ENCODE data around the gene NPHP3.

The NPHP3 gene

GRCh38 chr3:132660811-132661070 lies 61.5 kb downstream of the NPHP3 start:
- TF ChIP-seq CTCF (IDR thresholded peaks at IDR 0.05; ENCODE audit: low read depth, low read length), result no peak
- no peak for DNase-seq
- H3K4me1 ChIP-seq, result no peaks in the 10 kb centered on the region
- no peaks in the 10 kb centered on the region for H3K27me3 ChIP-seq
- no peaks in the 10 kb centered on the region for H3K9me3 ChIP-seq
- peak overlapping the region; percentile 97 for H3K4me3 ChIP-seq (ENCODE audit: low read depth, low read length)
- no peaks in the 10 kb centered on the region; the same call in 1 of the 2 replicates for H3K36me3 ChIP-seq

- Histone ChIP-seq H3K4me3 (ENCODE audit: low read depth, low read length) (peak within 1 kb of the TSS; percentile 97), H3K36me3 (no peaks in the 10 kb centered on the region; the same call in 1 of the 2 replicates), H3K9me3 (no peaks in the 10 kb centered on the region), H3K27me3 (no peaks in the 10 kb centered on the region), H3K4me1 (no peaks in the 10 kb centered on the region)
- no peak for TF ChIP-seq CTCF (IDR thresholded peaks at IDR 0.05; ENCODE audit: low read depth, low read length)
- peak; percentile 73 for DNase-seq
Measured at GRCh38 chr3:132660052-132660810, 62.0 kb downstream of the NPHP3 start, which contains the start of gene UBA5. UBA5 (plus strand) TSS chr3:132660329; CDS start chr3:132660538, 209 bp downstream.

- H3K36me3 ChIP-seq, result no peaks in the 10 kb centered on the region; the same call in 1 of the 2 replicates
- no peaks in the 10 kb centered on the region for H3K9me3 ChIP-seq
- H3K4me1 ChIP-seq, result no peaks in the 10 kb centered on the region; the same call in 1 of the 2 replicates
- peak; percentile 80 for TF ChIP-seq CTCF (IDR thresholded peaks at IDR 0.05; ENCODE audit: low read depth, low read length)
- DNase-seq, result peak; percentile 78
- no peaks in the 10 kb centered on the region for H3K27me3 ChIP-seq
- peak within 1 kb of the TSS; percentile 97 for H3K4me3 ChIP-seq (ENCODE audit: low read depth, low read length)
Measured at GRCh38 chr3:132659365-132660051, 62.7 kb downstream of the NPHP3 start, which contains the start of gene ACAD11. ACAD11 (minus strand) TSS chr3:132659809; CDS start chr3:132659751, 58 bp downstream.

- no peak for DNase-seq
- Histone ChIP-seq H3K9me3 (no peaks in the 10 kb centered on the region), H3K27me3 (no peaks in the 10 kb centered on the region), H3K4me3 (ENCODE audit: low read depth, low read length) (peak overlapping the region; percentile 97), H3K4me1 (no peaks in the 10 kb centered on the region; the same call in 1 of the 2 replicates), H3K36me3 (no peaks in the 10 kb centered on the region; the same call in 1 of the 2 replicates)
- no peak for TF ChIP-seq CTCF (IDR thresholded peaks at IDR 0.05; ENCODE audit: low read depth, low read length)
Measured at GRCh38 chr3:132659000-132659364, 63.2 kb downstream of the NPHP3 start.

GRCh38 chr3:132657869-132658747 lies 64.1 kb downstream of the NPHP3 start:
- no peak for DNase-seq
- Histone ChIP-seq H3K4me3 (ENCODE audit: low read depth, low read length) (no peak overlapping the region; the same call in 1 of the 2 replicates), H3K9me3 (no peaks in the 10 kb centered on the region), H3K27me3 (no peaks in the 10 kb centered on the region), H3K36me3 (no peaks in the 10 kb centered on the region; the same call in 1 of the 2 replicates), H3K4me1 (peaks cover 2% of the 10 kb centered on the region)
- no peak for TF ChIP-seq CTCF (IDR thresholded peaks at IDR 0.05; ENCODE audit: low read depth, low read length)

Data from BE2C (cell line).